Measurements from ENCODE around the gene SHLD2. TPM values are rescaled to one million over a fixed set of nuclear protein-coding genes. Genes with fewer than 3 reads are reported as not detected.

Gene SHLD2
- total and polyA plus RNA-seq, 8 donors: 24.9 to 34.4 (median 30.9) TPM

- Histone ChIP-seq H3K27ac (peak overlapping the region; percentile 95 to 98), H3K4me1 (peaks cover 6 to 68% of the 10 kb centered on the region in 2 donors), H3K36me3 (peaks cover 0 to 8% of the 10 kb centered on the region in 2 donors), H3K27me3 (no peaks in the 10 kb centered on the region), H3K4me3 (peak overlapping the region; percentile 54 to 73), H3K9me3 (no peaks in the 10 kb centered on the region)
- TF ChIP-seq CTCF (IDR thresholded peaks at IDR 0.05): no peak
- intact Hi-C loops (cut with DNase I): no loop called here
- ATAC-seq (no peak), DNase-seq (peak in 1 of 4 donors; percentile 63)
Measured at GRCh38 chr10:87092376-87092860, 2.6 kb upstream of the SHLD2 start.

GRCh38 chr10:87092861-87093631 is 2.0 kb upstream of the SHLD2 start:
- H3K36me3 ChIP-seq: peaks cover 0 to 14% of the 10 kb centered on the region in 2 donors
- peaks cover 6 to 65% of the 10 kb centered on the region in 2 donors for H3K4me1 ChIP-seq
- no peaks in the 10 kb centered on the region for H3K9me3 ChIP-seq
- ATAC-seq (peak; percentile 6), DNase-seq (peak in 1 of 4 donors; percentile 43)
- intact Hi-C loops (cut with DNase I): no loop called here
- no peak for TF ChIP-seq CTCF (IDR thresholded peaks at IDR 0.05)
- no peaks in the 10 kb centered on the region for H3K27me3 ChIP-seq
- H3K27ac ChIP-seq: peak overlapping the region; percentile 95 to 98
- H3K4me3 ChIP-seq: peak overlapping the region; percentile 54 to 73

GRCh38 chr10:87093632-87094372 is 1.2 kb upstream of the SHLD2 start:
- no peaks in the 10 kb centered on the region for H3K27me3 ChIP-seq
- H3K4me3 ChIP-seq: peak overlapping the region; percentile 54 to 73
- peak overlapping the region; percentile 95 to 98 for H3K27ac ChIP-seq
- DNase-seq: peak; percentile 51 to 89 (median 72)
- intact Hi-C loops (cut with DNase I): no loop called here
- ATAC-seq: peak; percentile 28
- H3K4me1 ChIP-seq: peaks cover 6 to 58% of the 10 kb centered on the region in 2 donors
- H3K36me3 ChIP-seq: peaks cover 0 to 14% of the 10 kb centered on the region in 2 donors
- TF ChIP-seq CTCF (IDR thresholded peaks at IDR 0.05): no peak
- no peaks in the 10 kb centered on the region for H3K9me3 ChIP-seq

- DNase-seq: peak; percentile 72 to 95 (median 84)
Measured at GRCh38 chr10:87095236-87095945, 385 bp downstream of the SHLD2 start.

More at GRCh38 chr10:87095236-87095945, 385 bp downstream of the SHLD2 start:
- peaks cover 6 to 47% of the 10 kb centered on the region in 2 donors for H3K4me1 ChIP-seq
- TF ChIP-seq CTCF (IDR thresholded peaks at IDR 0.05): no peak
- intact Hi-C loops (cut with DNase I): no loop called here
- H3K36me3 ChIP-seq: peaks cover 0 to 25% of the 10 kb centered on the region in 2 donors
- no peaks in the 10 kb centered on the region for H3K27me3 ChIP-seq
- peak overlapping the region; percentile 69 to 73 for H3K4me3 ChIP-seq
- H3K27ac ChIP-seq: peak overlapping the region; percentile 98
- H3K9me3 ChIP-seq: no peaks in the 10 kb centered on the region
- ATAC-seq: peak; percentile 82

Data from left lung (tissue), 10 donors.